HepG2 (cell line): ENCODE data around the gene DDRGK1. TPM values are rescaled to one million over a fixed set of nuclear protein-coding genes. Genes with fewer than 3 reads are reported as not detected.

Source experiments
- CHCHD3 ChIP-seq: sonication (generic); formaldehyde crosslinking; IDR thresholded peaks from 2 replicates; pipeline ENCODE4 v1.8.0; 2022; ENCODE audit warnings: mild to moderate bottlenecking, missing genetic modification reagents, moderate library complexity
- ELF3 ChIP-seq: IDR thresholded peaks from 2 replicates; pipeline ENCODE4 v1.6.1; 2016; ENCODE audit warnings: missing genetic modification reagents, missing compliant biosample characterization
- ETV6 ChIP-seq: sonication (generic); formaldehyde crosslinking; conservative IDR thresholded peaks from 2 replicates; pipeline ENCODE4 v1.4.0; 2020; ENCODE audit warnings: missing genetic modification reagents
- FOSL2 ChIP-seq: sonication (generic); formaldehyde crosslinking; IDR thresholded peaks from 2 replicates; pipeline ENCODE4 v1.4.0; 2020; ENCODE audit warnings: missing genetic modification reagents
- HNF4G ChIP-seq, 2 experiments: sonication (generic) in 1 of 2; formaldehyde crosslinking in 1 of 2; IDR thresholded peaks; 2 replicates each; pipeline versions ENCODE4 v1.4.0 to v1.6.1; 2011 to 2020; ENCODE audit warnings: borderline replicate concordance in 2 of 2, low read depth in 2 of 2, mild to moderate bottlenecking in 2 of 2, low read length in 1 of 2, missing genetic modification reagents in 1 of 2, moderate library complexity in 1 of 2
- HOXD1 ChIP-seq: sonication (generic); formaldehyde crosslinking; IDR thresholded peaks from 2 replicates; pipeline ENCODE4 v1.5.0; 2020; ENCODE audit warnings: missing genetic modification reagents
- MAX ChIP-seq: IDR thresholded peaks from 2 replicates; pipeline ENCODE4 v1.6.1; 2012; ENCODE audit warnings: inconsistent platforms
- MEIS2 ChIP-seq: sonication (generic); formaldehyde crosslinking; IDR thresholded peaks from 2 replicates; pipeline ENCODE4 v1.9.0; 2021; ENCODE audit warnings: mild to moderate bottlenecking, missing genetic modification reagents
- MTF2 ChIP-seq: sonication (generic); formaldehyde crosslinking; IDR thresholded peaks from 2 replicates; pipeline ENCODE4 v1.5.0; 2020; ENCODE audit warnings: missing genetic modification reagents, borderline replicate concordance
- NFKB2 ChIP-seq: sonication (generic); formaldehyde crosslinking; IDR thresholded peaks from 2 replicates; pipeline ENCODE4 v1.4.0; 2020; ENCODE audit warnings: missing genetic modification reagents, borderline replicate concordance
- NKX3-1 ChIP-seq: sonication (generic); formaldehyde crosslinking; IDR thresholded peaks from 2 replicates; pipeline ENCODE4 v1.5.0; 2020; ENCODE audit warnings: missing genetic modification reagents
- POLR2G ChIP-seq: fragments of 200-400 bp; formaldehyde crosslinking; IDR thresholded peaks from 2 replicates; pipeline ENCODE4 v1.6.1; 2018; ENCODE audit warnings: mild to moderate bottlenecking, low read depth, low read length, moderate library complexity
- SALL1 ChIP-seq: sonication (generic); formaldehyde crosslinking; IDR thresholded peaks from 2 replicates; pipeline ENCODE4 v1.8.0; 2022; ENCODE audit warnings: mild to moderate bottlenecking, missing genetic modification reagents
- SALL2 ChIP-seq: sonication (generic); formaldehyde crosslinking; IDR thresholded peaks from 2 replicates; pipeline ENCODE4 v1.8.1; 2023; ENCODE audit warnings: mild to moderate bottlenecking, missing genetic modification reagents, inconsistent platforms
- SOX6 ChIP-seq, 2 experiments: fragments of 450-650 bp in 1 of 2; sonication (generic) in 1 of 2; formaldehyde crosslinking in 1 of 2; IDR thresholded peaks; 2 replicates each; pipeline versions ENCODE4 v1.4.0 to v1.6.1; 2017 to 2020; ENCODE audit warnings: antibody characterized with exemption in 1 of 2, mild to moderate bottlenecking in 1 of 2, missing genetic modification reagents in 1 of 2
- YEATS4 ChIP-seq: sonication (generic); formaldehyde crosslinking; IDR thresholded peaks from 2 replicates; pipeline ENCODE4 v1.4.0; 2020; ENCODE audit warnings: missing genetic modification reagents, borderline replicate concordance
- ZBTB38 ChIP-seq: sonication (generic); formaldehyde crosslinking; IDR thresholded peaks from 2 replicates; pipeline ENCODE4 v1.5.1; 2020; ENCODE audit warnings: mild to moderate bottlenecking, missing genetic modification reagents
- ZMYM3 ChIP-seq: sonication (generic); formaldehyde crosslinking; IDR thresholded peaks from 2 replicates; pipeline ENCODE4 v1.5.1; 2020; ENCODE audit warnings: mild to moderate bottlenecking, missing genetic modification reagents
- ZMYM4 ChIP-seq: sonication (generic); formaldehyde crosslinking; IDR thresholded peaks from 2 replicates; pipeline ENCODE4 v1.8.1; 2023; ENCODE audit warnings: mild to moderate bottlenecking, missing genetic modification reagents
- ZNF513 ChIP-seq: sonication (generic); formaldehyde crosslinking; conservative IDR thresholded peaks from 2 replicates; pipeline ENCODE4 v1.5.0; 2020; ENCODE audit warnings: missing genetic modification reagents
- ZNF563 ChIP-seq: sonication (generic); formaldehyde crosslinking; IDR thresholded peaks from 2 replicates; pipeline ENCODE4 v1.8.0; 2022; ENCODE audit warnings: mild to moderate bottlenecking, moderate library complexity, missing genetic modification reagents
- ZNF629 ChIP-seq: sonication (generic); formaldehyde crosslinking; conservative IDR thresholded peaks from 2 replicates; pipeline ENCODE4 v1.5.0; 2020; ENCODE audit warnings: missing genetic modification reagents
- ZNF749 ChIP-seq: sonication (generic); formaldehyde crosslinking; IDR thresholded peaks from 2 replicates; pipeline ENCODE4 v1.8.0; 2022; ENCODE audit warnings: mild to moderate bottlenecking, missing genetic modification reagents, moderate library complexity, borderline replicate concordance
- ZSCAN31 ChIP-seq: sonication (generic); formaldehyde crosslinking; IDR thresholded peaks from 2 replicates; pipeline ENCODE4 v1.5.0; 2020; ENCODE audit warnings: low read depth, mild to moderate bottlenecking, missing genetic modification reagents
- polyA plus RNA-seq, 8 experiments: library from polyadenylated mRNA; depleted of rRNA in 3 of 8; stranded (reverse) in 7 of 8; unstranded in 1 of 8; fragments of >200 nt; fragmentation: Illumina TruSeq in 4 of 8; extraction: Trizol in 4 of 8; gene quantifications; 2 replicates each; pipeline versions ENCODE4 v1.2.1 to v1.2.3, GENCODE V29; 2011 to 2016; ENCODE audit warnings: low read depth in 4 of 8, missing spikeins in 1 of 8, mixed read lengths in 1 of 8; ENCODE audit not compliant: insufficient read depth in 1 of 8
- total RNA-seq, 5 experiments: library from RNA; depleted of rRNA; stranded (reverse); fragments of >200 nt; fragmentation: Illumina TruSeq; extraction: Trizol; gene quantifications; 2 replicates each; pipeline ENCODE4 v1.2.3, GENCODE V29; 2016; ENCODE audit warnings: low read depth in 1 of 5
- TF ChIP-seq, protein P1 (sequence below): IDR thresholded peaks from 2 replicates; pipeline ENCODE4 v1.6.1; 2016; ENCODE audit warnings: low read depth
- TF ChIP-seq, protein P2 (sequence below): sonication (generic); formaldehyde crosslinking; IDR thresholded peaks from 2 replicates; pipeline ENCODE4 v1.4.0; 2020; ENCODE audit warnings: mild to moderate bottlenecking, missing genetic modification reagents

The DDRGK1 gene
- total and polyA plus RNA-seq, 2 of the 13 experiments (the other 11 are each of a cell fraction or from before 2014, with no cell fraction given): 96.7 to 149 TPM

- peak; percentile 29; the same call in 1 of the 2 replicates for TF ChIP-seq ZBTB38 (CRISPR knock-in tag)
- TF ChIP-seq CHCHD3 (CRISPR knock-in tag): peak; percentile 23; the same call in 1 of the 2 replicates
- TF ChIP-seq FOSL2 (CRISPR knock-in tag): peak; percentile 4; the same call in 1 of the 2 replicates
- no peak for TF ChIP-seq ZSCAN31 (CRISPR knock-in tag)
- TF ChIP-seq ZMYM4 (CRISPR knock-in tag): peak; percentile 63
- peak; percentile 39; the same call in 1 of the 2 replicates for TF ChIP-seq HNF4G (IDR thresholded peaks at IDR 0.05; ENCODE audit: borderline replicate concordance, low read depth, low read length)
- peak; percentile 69; the same call in 1 of the 2 replicates for TF ChIP-seq HNF4G (CRISPR knock-in tag; IDR thresholded peaks at IDR 0.05; ENCODE audit: borderline replicate concordance, low read depth)
- TF ChIP-seq, protein P1, sequence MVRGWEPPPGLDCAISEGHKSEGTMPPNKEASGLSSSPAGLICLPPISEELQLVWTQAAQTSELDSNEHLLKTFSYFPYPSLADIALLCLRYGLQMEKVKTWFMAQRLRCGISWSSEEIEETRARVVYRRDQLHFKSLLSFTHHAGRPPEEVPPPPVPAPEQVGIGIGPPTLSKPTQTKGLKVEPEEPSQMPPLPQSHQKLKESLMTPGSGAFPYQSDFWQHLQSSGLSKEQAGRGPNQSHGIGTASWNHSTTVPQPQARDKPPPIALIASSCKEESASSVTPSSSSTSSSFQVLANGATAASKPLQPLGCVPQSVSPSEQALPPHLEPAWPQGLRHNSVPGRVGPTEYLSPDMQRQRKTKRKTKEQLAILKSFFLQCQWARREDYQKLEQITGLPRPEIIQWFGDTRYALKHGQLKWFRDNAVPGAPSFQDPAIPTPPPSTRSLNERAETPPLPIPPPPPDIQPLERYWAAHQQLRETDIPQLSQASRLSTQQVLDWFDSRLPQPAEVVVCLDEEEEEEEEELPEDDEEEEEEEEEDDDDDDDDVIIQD (CRISPR knock-in tag): peak; percentile 27; the same call in 1 of the 2 replicates
- TF ChIP-seq, protein P2, sequence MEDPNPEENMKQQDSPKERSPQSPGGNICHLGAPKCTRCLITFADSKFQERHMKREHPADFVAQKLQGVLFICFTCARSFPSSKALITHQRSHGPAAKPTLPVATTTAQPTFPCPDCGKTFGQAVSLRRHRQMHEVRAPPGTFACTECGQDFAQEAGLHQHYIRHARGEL: no peak
- TF ChIP-seq SALL2 (CRISPR knock-in tag): peak; percentile 36
- peak; percentile 27; the same call in 1 of the 2 replicates for TF ChIP-seq POLR2G
- peak; percentile 95 for TF ChIP-seq ZMYM3
- no peak for TF ChIP-seq SOX6 (IDR thresholded peaks at IDR 0.05)
- peak; percentile 35; the same call in 1 of the 2 replicates for TF ChIP-seq SOX6 (CRISPR knock-in tag; IDR thresholded peaks at IDR 0.05)
- peak; percentile 80 for TF ChIP-seq MAX
- peak; percentile 48; the same call in 1 of the 2 replicates for TF ChIP-seq SALL1
- peak; percentile 55 for TF ChIP-seq ELF3 (CRISPR knock-in tag)
- peak; percentile 64; the same call in 1 of the 2 replicates for TF ChIP-seq YEATS4 (CRISPR knock-in tag)
- no peak; the same call in 1 of the 2 replicates for TF ChIP-seq ETV6 (CRISPR knock-in tag)
- TF ChIP-seq ZNF563: peak; percentile 70
- peak; percentile 6; the same call in 1 of the 2 replicates for TF ChIP-seq MEIS2
- TF ChIP-seq NKX3-1 (CRISPR knock-in tag): 0 out of 2 replicates have a peak, but pooled peaks have one; percentile 22
- TF ChIP-seq MTF2 (CRISPR knock-in tag): peak; percentile 87
- peak; percentile 65; the same call in 1 of the 2 replicates for TF ChIP-seq HOXD1 (CRISPR knock-in tag)
- peak; percentile 85; the same call in 1 of the 2 replicates for TF ChIP-seq ZNF749 (CRISPR knock-in tag)
- peak; percentile 55; the same call in 1 of the 2 replicates for TF ChIP-seq NFKB2 (CRISPR knock-in tag)
- TF ChIP-seq ZNF513 (CRISPR knock-in tag): no peak
- TF ChIP-seq ZNF629 (CRISPR knock-in tag): 0 out of 2 replicates have a peak, but pooled peaks have one; percentile 6
Measured at GRCh38 chr20:3239026-3239866, 34.8 kb upstream of the DDRGK1 start, which contains the start of gene SLC4A11 (continued).
